Activated naive CD4-positive, alpha-beta T cell treated with anti-CD3 and anti-CD28 coated beads, Interleukin-2, amount 10 ng/mL, durations not matched to agents 7 days and 5 days (primary cell): Measurements from ENCODE around the gene TSPEAR.

ENCODE experiments used
- CTCF ChIA-PET: fragments of 350-600 bp; sonication (Branson Sonifier 250); formaldehyde crosslinking; loops from one replicate; lab custom pipeline; 2021; ENCODE audit warnings: antibody characterized with exemption; lab: Charles Lee
- DNase-seq: peaks from one replicate; pipeline ENCODE4 v3.0.0-alpha.2; 2020
- H3K27ac Mint-ChIP-seq: one replicate; pipeline ENCODE4 v1.8.0; 2021; ENCODE audit warnings: mild to moderate bottlenecking, moderate library complexity, mixed read lengths
- H3K27me3 Mint-ChIP-seq: one replicate; pipeline ENCODE4 v1.8.0; 2021; ENCODE audit warnings: mild to moderate bottlenecking, mixed read lengths
- H3K36me3 Mint-ChIP-seq: one replicate; pipeline ENCODE4 v1.8.0; 2021; ENCODE audit warnings: mixed read lengths
- H3K4me1 Mint-ChIP-seq: one replicate; pipeline ENCODE4 v1.8.0; 2021; ENCODE audit warnings: mixed read lengths
- H3K4me3 Mint-ChIP-seq: one replicate; pipeline ENCODE4 v1.8.0; 2021; ENCODE audit warnings: mild to moderate bottlenecking, moderate library complexity, mixed read lengths
- H3K9me3 Mint-ChIP-seq: one replicate; pipeline ENCODE4 v1.8.0; 2021; ENCODE audit warnings: mixed read lengths

The TSPEAR gene

DNA sequence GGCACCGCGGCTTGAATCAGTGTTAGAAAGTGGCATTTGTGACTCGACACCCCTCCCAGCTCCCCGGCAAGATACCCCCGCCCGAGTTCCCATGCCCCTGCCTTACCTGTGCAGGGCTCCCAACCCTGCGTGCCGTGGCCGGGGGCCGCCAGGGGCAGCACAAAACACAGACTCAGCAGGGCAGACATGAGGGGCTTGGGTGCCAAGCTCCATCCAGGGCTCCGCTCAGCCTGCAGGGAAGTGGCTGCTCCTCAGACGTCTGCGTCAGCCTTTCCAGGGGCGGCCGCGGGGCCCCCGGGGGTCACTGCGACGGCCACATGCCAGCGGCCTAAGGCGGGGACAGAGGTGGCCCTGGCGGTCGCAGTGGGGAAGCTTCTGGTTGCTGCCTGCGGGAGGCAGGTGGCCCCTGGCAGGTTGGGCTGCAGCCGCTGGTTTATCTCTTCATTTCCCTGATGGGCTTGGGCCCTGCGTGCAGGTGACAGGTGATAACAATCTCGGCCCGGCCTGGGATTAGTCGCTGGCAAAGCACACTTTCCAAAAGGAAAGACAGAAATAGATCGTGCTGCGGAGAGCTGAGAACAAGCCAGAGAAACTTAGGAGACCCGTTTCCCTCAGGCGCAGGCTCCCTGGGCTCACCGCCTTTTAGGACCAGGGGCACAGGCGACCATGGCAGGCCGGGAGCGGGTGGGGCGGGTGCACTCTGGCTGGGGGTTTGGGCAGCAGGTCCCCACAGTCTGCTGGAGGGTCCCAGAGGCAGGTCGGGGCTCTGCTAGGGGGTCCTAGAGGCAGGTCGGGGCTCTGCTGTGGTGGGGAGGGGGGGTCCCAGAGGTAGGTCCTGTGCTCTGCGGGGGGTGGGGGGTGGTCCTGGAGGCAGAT, at the start of gene TSPEAR:
TSS of gene TSPEAR (minus strand) at position 246 of the 876 bp plus-strand sequence. CDS start at position 188, 58 bp downstream.
- Mint-ChIP-seq H3K4me3 (no peak within 1 kb of the TSS), H3K9me3 (no peaks in the 10 kb centered on the region), H3K27ac (no peak within 1 kb of the TSS), H3K4me1 (peaks cover 22% of the 10 kb centered on the region), H3K36me3 (peaks cover 3% of the 10 kb centered on the region), H3K27me3 (peaks cover 95% of the 10 kb centered on the region)
- CTCF ChIA-PET, result no interaction called here
- DNase-seq, result peak; percentile 20

DNA sequence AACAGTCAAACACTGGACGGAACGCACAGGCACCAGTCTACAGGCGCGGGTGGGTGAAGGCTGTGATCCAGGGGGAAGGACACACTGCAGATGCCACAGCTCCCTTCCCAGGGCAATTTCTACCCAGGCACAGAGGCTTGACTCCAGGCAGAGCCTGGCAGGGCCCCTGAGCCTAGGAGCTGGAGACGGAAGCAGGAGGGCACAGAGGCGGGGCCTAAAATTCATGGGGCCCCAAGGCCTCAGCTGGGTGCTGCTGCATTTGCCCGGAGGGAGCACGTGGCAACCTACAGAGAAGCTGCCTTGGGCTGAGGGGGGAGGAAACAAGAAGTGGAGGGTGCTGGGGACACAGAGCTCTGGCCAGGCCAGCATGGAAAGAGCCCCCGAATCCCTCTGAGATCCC, 49.0 kb upstream of the TSPEAR start:
- Mint-ChIP-seq H3K4me3 (no peak overlapping the region), H3K27me3 (peaks cover 16% of the 10 kb centered on the region), H3K27ac (no peak overlapping the region), H3K36me3 (no peaks in the 10 kb centered on the region), H3K9me3 (no peaks in the 10 kb centered on the region), H3K4me1 (peaks cover 8% of the 10 kb centered on the region)
- CTCF ChIA-PET, result interaction anchor here (0.9 to 1.3 kb wide), 2 partner anchors 15 to 18 kb away, joined by 4 to 5 read pairs; no protein-coding TSS in a partner anchor
- peak; percentile 17 for DNase-seq

DNA sequence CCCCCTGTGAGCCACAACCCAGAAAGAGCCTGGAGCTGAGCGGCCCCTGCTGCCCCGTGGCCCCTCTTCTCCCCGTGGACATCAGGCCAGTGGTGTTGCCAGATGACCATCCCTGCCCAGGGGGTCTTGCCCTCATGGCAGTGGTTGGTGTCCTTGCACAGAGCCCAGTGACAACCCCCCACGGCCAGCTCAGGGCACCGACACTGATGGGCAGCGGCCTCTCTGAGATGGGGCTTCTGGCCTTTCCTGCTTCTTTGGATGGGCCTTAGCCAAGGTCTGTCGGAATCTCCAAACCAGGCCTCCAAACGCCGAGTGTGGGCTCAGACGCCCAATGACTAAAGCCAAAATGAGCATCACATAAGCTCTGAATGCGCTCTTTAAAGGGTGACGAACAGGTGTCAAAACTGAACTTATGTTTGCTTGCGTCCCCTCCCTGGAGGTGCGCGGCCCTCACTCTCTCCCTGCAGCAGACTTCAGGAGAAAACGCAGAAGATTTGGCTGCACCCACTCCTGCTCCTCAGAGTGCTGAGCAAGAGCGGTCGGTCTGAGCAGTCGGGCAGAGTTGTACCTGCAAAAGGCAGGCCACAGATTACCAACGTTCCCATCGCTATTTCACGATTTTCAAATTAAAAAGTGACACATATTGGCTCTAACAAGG, 48.4 kb upstream of the TSPEAR start:
- H3K27me3 Mint-ChIP-seq, result peaks cover 13% of the 10 kb centered on the region
- H3K4me1 Mint-ChIP-seq, result peaks cover 2% of the 10 kb centered on the region
- H3K36me3 Mint-ChIP-seq, result no peaks in the 10 kb centered on the region
- DNase-seq, result peak; percentile 15
- CTCF ChIA-PET, result interaction anchor here (0.9 kb wide), 1 partner anchor 17 kb away, joined by 4 read pairs; no protein-coding TSS in a partner anchor
- H3K27ac Mint-ChIP-seq, result no peak overlapping the region
- H3K9me3 Mint-ChIP-seq, result no peaks in the 10 kb centered on the region
- no peak overlapping the region for H3K4me3 Mint-ChIP-seq

DNA sequence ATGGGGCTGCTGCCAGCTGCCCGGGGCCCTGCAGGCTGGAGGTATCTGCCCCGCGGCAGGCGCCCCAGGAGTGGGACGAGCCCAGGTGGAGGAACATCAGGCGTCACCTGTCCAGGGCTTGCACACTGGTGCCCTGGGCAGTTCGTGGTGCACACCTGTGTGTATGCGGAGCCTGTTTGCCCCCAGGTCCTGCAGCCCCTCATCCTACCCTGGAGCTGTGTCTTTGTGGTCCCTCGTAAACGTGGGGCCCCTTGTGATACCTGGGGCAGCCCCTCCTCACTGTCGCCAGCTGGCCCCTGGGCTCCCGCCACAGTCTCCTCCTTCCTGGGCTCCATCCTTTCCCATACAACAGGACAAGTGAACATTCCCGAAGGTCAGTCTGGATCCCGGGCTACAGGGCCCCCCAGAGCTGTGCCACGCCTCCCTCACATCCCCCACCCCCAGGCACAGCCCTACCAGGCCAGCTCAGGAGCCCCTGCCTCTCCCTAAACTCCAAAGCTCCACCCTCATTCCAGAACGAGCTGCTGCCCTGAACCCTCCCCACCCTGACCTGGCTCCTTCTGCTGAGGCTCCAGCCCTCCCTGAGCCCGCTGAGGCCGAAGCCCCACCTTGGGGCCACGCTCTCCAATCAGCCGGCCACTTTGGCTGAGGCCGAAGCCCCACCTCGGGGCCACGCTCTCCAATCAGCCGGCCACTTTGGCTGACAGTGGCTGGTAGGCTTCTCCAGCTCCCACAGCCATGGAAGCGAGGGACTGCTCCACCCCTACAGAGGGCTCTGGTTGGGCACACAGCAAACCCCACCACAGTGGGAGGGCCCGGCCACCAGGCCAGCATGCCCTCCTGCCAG, 47.6 kb upstream of the TSPEAR start:
- Mint-ChIP-seq H3K4me3 (no peak overlapping the region), H3K27ac (no peak overlapping the region), H3K4me1 (peaks cover 2% of the 10 kb centered on the region), H3K36me3 (no peaks in the 10 kb centered on the region), H3K9me3 (no peaks in the 10 kb centered on the region), H3K27me3 (peaks cover 13% of the 10 kb centered on the region)
- CTCF ChIA-PET, result no interaction called here
- DNase-seq, result peak; percentile 10

DNA sequence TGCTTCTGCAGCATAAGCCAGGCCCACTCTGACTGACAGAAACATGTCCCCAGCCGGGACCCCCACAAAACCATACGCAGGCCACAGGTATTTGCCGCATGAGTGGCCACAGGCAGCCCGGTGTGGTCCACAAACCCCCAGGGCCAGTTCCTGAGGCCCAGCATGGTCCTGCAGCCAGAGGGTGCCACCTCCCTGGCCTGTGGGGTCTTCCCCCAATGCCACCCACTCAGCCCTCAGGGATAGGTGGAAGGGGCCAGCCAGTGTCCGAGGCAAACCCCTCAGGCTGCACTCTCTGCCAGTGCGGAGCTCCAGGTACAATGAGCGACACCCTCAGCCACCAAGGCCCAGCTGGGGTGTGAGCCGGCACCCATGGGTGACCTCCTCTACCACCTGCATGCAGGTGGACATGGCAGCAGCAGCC, 46.8 kb upstream of the TSPEAR start:
- no peaks in the 10 kb centered on the region for H3K9me3 Mint-ChIP-seq
- CTCF ChIA-PET, result no interaction called here

DNA sequence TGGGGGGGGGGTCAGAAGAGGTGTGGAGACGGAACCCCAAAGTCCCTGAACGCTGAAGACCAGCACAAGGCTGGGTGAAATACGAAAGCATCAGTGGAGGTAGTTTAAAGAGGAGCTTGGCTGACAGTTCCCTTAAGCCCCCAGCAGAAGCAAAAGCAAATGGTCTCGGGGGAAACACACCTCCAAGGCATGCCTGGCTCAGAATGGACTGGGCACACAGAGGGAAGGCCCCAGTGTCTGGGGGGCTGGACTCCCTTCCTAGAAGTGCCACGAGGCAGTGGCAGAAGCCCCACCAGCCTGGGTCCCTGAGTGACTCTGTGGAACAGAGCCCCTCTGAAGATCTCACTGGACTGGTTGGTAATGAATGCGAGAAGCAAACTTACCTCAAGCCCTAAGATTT, 46.4 kb upstream of the TSPEAR start:
- Mint-ChIP-seq H3K9me3 (no peaks in the 10 kb centered on the region), H3K4me1 (peaks cover 2% of the 10 kb centered on the region), H3K27ac (no peak overlapping the region), H3K27me3 (peaks cover 18% of the 10 kb centered on the region), H3K4me3 (no peak overlapping the region), H3K36me3 (no peaks in the 10 kb centered on the region)
- CTCF ChIA-PET, result no interaction called here
- DNase-seq, result peak; percentile 11

More for the DNA sequence above, 46.8 kb upstream of the TSPEAR start:
- H3K27me3 Mint-ChIP-seq, result peaks cover 18% of the 10 kb centered on the region
- no peak overlapping the region for H3K4me3 Mint-ChIP-seq
- no peak overlapping the region for H3K27ac Mint-ChIP-seq
- H3K36me3 Mint-ChIP-seq, result no peaks in the 10 kb centered on the region
- DNase-seq, result peak; percentile 8
- peaks cover 2% of the 10 kb centered on the region for H3K4me1 Mint-ChIP-seq

DNA sequence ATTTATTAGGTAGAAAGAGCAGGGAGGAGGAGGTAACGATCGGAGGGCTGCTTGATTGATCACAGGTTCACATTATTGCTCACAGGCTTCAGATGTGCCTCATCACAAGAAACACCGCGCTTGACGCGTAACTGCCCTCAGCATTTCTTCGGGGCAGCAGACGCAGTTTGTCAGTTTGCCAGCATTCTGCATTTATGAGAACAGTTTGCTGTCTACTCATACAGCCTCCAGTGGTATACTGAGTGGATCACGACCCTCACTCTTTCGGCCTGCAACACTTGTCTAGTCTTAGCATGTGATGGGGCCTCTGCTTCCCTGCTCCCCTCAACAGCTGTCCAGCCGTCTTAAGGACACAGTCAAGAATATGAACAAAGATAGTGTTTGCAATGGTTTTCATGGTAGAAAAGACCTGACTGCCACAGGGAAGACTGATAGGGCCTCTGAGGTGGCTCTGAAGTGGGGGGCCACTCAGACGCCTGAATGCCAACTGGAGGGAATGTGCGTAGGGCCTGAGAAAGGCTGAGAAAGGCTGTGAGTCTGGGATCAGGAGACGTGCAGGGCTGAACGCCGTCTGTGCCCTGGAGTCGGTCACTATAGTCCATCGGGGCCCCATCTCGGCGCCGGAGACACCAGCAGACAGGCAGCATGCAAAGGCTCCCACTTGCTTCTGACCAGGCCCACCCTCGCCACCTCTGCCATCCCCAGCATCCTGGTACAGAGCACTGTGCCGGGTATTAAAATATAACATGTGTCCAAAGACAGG, 45.2 kb upstream of the TSPEAR start:
- peaks cover 2% of the 10 kb centered on the region for H3K4me1 Mint-ChIP-seq
- no peaks in the 10 kb centered on the region for H3K36me3 Mint-ChIP-seq
- no peaks in the 10 kb centered on the region for H3K9me3 Mint-ChIP-seq
- no peak for DNase-seq
- CTCF ChIA-PET, result interaction anchor here (1.5 kb wide), 1 partner anchor 246 kb away, joined by 3 read pairs; no protein-coding TSS in a partner anchor
- no peak overlapping the region for H3K27ac Mint-ChIP-seq
- peaks cover 25% of the 10 kb centered on the region for H3K27me3 Mint-ChIP-seq
- no peak overlapping the region for H3K4me3 Mint-ChIP-seq

DNA sequence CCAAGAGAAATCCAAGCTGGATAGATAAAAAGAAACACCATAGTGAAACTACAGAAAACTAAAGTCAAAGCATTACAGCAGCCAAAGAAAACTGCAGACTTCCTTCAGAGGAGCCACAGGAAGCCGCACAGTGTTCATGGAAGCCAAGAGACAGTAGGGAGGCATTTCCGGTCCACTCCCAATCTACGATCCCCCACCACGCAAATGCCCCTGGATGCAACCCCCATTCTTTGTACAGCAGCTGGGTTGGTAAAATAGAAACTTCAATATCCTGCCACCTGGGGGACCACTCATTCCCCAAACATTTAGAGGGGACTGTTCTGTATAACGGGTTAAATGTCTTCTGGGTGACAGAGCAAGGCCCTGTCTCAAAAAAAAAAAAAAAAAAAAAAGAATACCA, 43.9 kb upstream of the TSPEAR start:
- Mint-ChIP-seq H3K4me3 (no peak overlapping the region), H3K4me1 (no peaks in the 10 kb centered on the region), H3K27ac (no peak overlapping the region), H3K27me3 (peaks cover 36% of the 10 kb centered on the region), H3K9me3 (no peaks in the 10 kb centered on the region), H3K36me3 (no peaks in the 10 kb centered on the region)
- CTCF ChIA-PET, result interaction anchor here (1.5 kb wide), 1 partner anchor 245 kb away, joined by 3 read pairs; no protein-coding TSS in a partner anchor
- no peak for DNase-seq

DNA sequence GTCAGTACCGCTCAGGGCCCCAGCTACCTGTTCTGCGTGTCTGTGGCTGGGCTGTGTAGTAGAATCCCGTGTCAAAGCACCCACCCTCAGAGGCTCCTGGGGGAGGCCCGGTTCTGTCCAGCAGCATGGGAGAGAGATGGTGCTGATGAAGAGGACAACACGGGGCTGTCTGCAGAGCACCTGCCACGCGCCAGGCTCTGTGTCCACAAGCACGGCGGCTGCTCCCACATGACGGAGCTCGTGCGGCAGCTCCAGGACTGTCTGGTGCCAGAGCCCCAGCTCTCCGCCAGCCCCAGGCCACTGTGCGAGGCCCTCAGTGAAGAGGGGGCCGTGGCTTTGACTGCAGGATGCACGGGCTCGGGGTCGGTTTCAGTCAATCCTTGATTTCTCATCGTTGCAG, 42.0 kb upstream of the TSPEAR start:
- CTCF ChIA-PET, result interaction anchor here (1.0 kb wide), 1 partner anchor 98 kb away, joined by 4 read pairs; no protein-coding TSS in a partner anchor

DNA sequence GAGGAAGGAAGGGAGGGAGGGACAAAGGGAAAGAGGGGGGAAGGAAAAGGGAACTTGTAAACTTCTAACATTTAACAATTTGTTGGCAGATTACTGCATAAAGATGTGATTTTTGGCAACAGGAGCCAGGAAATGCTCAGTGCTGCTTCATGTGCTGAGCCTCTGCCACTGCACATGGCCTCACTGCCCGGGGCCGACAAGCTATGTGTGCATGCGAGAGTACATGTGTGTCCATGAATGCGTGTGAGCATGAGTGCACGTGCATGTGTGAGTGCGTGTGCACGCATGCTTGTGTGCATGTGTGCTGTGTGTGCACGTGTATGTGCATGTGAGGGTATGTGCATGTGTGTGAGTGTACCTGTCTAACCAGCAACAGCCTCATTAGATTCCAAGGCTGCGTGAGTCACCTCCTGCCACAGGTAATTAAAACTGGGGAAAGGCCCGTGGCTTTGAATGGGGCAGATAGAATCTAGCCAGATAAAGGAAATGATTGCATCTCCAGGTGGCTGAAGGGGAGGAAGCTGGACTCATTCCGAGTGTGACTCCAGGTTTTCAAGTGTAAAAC, 41.4 kb upstream of the TSPEAR start:
- H3K4me3 Mint-ChIP-seq, result no peak overlapping the region
- no peaks in the 10 kb centered on the region for H3K4me1 Mint-ChIP-seq
- H3K27me3 Mint-ChIP-seq, result peaks cover 59% of the 10 kb centered on the region
- CTCF ChIA-PET, result interaction anchor here (0.8 to 1.0 kb wide), 2 partner anchors 13 to 99 kb away, joined by 3 to 4 read pairs; no protein-coding TSS in a partner anchor
- H3K9me3 Mint-ChIP-seq, result no peaks in the 10 kb centered on the region
- H3K36me3 Mint-ChIP-seq, result no peaks in the 10 kb centered on the region
- no peak for DNase-seq
- H3K27ac Mint-ChIP-seq, result no peak overlapping the region

More for the DNA sequence above, 42.0 kb upstream of the TSPEAR start:
- Mint-ChIP-seq H3K27me3 (peaks cover 54% of the 10 kb centered on the region), H3K4me3 (no peak overlapping the region), H3K27ac (no peak overlapping the region), H3K9me3 (no peaks in the 10 kb centered on the region), H3K36me3 (no peaks in the 10 kb centered on the region), H3K4me1 (no peaks in the 10 kb centered on the region)
- DNase-seq, result no peak

DNA sequence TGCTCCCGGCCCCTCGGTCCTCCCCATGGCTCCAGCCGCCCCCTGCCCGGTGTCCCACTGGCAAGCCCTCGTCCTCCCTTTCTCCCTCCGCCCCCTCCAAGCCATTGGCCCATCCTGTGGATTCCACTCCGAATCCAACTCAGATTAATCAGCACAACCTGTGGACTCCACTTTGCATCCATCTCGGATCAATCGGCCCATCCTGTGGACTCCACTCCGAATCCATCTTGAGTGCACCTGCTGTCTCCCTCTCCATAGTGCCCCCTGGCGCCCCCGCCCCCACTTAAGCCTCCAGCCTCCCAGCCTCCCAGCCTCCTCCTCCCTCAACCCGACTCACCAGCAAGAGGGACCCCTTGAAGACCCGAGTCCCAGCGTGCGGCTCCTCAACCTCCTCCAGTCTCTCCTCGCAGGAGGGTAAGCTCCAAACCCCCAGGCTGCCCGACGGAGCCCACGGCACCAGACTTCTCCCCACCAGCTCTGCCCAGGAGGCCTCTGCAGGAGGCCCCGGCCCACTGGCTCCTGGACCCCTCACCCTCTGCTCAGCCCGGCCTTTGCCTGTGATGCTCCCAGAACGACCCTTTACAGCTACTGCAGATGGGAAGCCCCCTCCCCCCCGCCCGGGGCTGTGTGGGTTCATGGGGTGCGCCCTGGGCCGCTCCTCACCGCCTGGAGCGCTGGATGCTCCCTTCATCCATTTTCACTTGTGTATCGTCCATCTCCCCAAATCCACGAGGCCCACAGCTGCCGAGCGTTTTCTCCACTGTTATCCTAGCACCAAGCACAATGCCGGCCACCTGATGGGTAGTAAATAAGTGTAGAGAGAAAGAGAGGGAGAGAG, 40.6 kb upstream of the TSPEAR start:
- Mint-ChIP-seq H3K4me1 (no peaks in the 10 kb centered on the region), H3K4me3 (no peak overlapping the region), H3K36me3 (no peaks in the 10 kb centered on the region), H3K9me3 (no peaks in the 10 kb centered on the region), H3K27me3 (peaks cover 64% of the 10 kb centered on the region), H3K27ac (no peak overlapping the region)
- CTCF ChIA-PET, result interaction anchor here (0.8 kb wide), 1 partner anchor 13 kb away, joined by 3 read pairs; no protein-coding TSS in a partner anchor
- DNase-seq, result no peak

DNA sequence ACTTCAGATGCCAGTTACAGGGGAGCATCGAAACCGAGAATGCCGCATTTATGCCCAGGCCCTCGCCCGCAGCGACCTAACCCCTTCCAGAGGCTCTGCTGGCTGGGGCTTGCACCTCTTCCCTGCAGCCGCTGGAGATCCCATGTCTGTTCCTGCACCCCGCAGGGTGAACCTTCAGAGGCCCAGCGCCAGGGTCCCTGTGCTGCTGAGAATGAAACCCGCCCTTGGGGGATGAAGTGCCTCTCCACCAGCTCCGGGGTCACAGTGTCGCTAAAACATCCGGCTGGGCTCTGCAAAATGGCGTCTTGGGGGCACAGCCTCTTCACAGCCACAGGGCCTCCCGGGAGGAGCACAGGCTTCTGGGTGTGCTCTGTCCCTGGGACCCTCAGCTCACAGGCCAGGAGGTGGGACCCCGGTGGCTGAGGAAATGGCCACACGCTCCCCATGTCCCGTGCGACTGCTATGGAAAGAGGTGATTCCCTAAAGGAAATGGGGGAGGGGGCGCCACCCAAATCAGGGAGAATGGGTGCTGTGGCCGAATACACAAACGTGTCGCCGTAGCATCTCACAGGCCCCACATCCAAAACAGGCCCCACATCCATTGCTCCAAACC, 39.9 kb upstream of the TSPEAR start:
- peaks cover 58% of the 10 kb centered on the region for H3K27me3 Mint-ChIP-seq
- no peaks in the 10 kb centered on the region for H3K4me1 Mint-ChIP-seq
- no peaks in the 10 kb centered on the region for H3K36me3 Mint-ChIP-seq
- no peak overlapping the region for H3K27ac Mint-ChIP-seq
- H3K9me3 Mint-ChIP-seq, result no peaks in the 10 kb centered on the region
- CTCF ChIA-PET, result no interaction called here
- no peak for DNase-seq
- no peak overlapping the region for H3K4me3 Mint-ChIP-seq
